MV-4-11 (cell line): ENCODE measurements around the gene KIF16B.
A peak's percentile ranks its signal among the peaks of the same experiment; 100 is the strongest.
"Not testable (repeated sequence)": the region's sequence is repeated elsewhere in the genome, so short reads cannot be mapped to it uniquely, and the experiment has no call there.

ENCODE experiments used
- DNase-seq: peaks from one replicate; lab custom pipeline; 2025; lab: John Stamatoyannopoulos, UW

KIF16B gene, protein sequence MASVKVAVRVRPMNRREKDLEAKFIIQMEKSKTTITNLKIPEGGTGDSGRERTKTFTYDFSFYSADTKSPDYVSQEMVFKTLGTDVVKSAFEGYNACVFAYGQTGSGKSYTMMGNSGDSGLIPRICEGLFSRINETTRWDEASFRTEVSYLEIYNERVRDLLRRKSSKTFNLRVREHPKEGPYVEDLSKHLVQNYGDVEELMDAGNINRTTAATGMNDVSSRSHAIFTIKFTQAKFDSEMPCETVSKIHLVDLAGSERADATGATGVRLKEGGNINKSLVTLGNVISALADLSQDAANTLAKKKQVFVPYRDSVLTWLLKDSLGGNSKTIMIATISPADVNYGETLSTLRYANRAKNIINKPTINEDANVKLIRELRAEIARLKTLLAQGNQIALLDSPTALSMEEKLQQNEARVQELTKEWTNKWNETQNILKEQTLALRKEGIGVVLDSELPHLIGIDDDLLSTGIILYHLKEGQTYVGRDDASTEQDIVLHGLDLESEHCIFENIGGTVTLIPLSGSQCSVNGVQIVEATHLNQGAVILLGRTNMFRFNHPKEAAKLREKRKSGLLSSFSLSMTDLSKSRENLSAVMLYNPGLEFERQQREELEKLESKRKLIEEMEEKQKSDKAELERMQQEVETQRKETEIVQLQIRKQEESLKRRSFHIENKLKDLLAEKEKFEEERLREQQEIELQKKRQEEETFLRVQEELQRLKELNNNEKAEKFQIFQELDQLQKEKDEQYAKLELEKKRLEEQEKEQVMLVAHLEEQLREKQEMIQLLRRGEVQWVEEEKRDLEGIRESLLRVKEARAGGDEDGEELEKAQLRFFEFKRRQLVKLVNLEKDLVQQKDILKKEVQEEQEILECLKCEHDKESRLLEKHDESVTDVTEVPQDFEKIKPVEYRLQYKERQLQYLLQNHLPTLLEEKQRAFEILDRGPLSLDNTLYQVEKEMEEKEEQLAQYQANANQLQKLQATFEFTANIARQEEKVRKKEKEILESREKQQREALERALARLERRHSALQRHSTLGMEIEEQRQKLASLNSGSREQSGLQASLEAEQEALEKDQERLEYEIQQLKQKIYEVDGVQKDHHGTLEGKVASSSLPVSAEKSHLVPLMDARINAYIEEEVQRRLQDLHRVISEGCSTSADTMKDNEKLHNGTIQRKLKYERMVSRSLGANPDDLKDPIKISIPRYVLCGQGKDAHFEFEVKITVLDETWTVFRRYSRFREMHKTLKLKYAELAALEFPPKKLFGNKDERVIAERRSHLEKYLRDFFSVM (N-terminal part only)

DNA sequence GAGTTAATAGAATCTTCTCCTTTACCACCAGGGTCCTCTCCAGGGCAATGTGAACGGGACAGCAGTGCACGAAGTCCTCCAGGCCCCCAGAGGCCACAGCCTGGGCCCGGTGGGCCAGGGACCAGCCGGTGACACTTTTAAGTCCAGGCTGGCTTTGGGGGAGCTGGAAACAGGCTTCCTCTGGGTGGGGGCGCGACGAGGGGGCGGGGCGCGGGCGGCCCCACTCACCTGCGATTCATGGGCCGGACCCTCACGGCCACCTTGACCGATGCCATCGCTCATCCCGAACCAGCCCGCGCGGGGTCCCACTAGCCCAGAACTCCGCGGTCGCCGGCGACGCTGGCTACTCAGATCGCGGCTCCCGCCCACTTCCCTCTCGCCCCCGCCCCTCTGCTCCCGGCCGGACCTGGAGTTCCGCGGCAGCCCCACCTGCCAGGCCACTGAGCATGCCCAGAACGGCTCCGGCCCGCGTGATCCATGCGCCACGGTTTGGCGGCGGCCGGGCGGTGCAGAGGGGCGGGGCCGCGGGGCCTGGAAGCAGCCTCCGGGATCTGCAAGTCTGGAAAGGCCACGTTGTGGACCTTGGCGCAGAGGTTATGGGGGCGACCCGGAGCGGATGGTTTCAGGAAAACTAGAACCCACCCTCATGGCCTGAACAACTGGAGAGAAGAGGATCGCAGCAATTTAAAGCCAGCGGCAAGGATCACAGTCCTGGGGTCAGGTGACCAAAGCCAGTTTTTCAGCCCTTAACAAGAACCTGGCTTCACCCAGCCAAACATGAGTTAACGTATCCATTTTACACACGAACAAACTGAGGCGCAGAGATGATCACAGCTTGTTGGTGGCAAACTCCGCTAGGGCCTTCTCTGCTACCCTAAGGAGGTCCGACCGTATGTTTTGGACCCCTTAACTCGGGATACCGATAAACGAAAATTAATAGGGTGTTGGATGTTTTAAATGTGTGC, at the start of gene KIF16B:
KIF16B (minus strand) TSS at position 448 of the 965 bp plus-strand sequence; CDS start at position 275, 173 bp downstream.
- DNase-seq = peak; percentile 72

DNA sequence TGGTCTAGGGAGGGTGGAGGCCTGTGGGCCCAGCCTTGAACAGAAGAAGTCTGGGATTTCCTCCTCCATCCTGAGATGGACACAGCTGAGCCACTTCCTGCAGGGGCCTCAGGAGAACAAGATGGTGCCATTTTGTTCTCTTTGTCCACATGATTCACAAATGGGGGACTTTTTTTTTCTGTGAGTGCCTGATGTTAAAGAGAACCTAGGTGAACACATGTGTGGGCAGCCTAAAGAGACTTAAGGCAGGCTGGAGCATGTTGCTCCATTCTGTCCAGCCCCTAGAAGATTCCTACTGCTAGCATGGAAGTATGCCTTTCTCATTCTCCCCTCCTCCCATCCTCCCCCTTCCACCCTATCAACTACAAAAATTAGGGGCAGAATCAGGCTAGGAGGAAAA, 49.3 kb upstream of the KIF16B start:
- DNase-seq = no peak

DNA sequence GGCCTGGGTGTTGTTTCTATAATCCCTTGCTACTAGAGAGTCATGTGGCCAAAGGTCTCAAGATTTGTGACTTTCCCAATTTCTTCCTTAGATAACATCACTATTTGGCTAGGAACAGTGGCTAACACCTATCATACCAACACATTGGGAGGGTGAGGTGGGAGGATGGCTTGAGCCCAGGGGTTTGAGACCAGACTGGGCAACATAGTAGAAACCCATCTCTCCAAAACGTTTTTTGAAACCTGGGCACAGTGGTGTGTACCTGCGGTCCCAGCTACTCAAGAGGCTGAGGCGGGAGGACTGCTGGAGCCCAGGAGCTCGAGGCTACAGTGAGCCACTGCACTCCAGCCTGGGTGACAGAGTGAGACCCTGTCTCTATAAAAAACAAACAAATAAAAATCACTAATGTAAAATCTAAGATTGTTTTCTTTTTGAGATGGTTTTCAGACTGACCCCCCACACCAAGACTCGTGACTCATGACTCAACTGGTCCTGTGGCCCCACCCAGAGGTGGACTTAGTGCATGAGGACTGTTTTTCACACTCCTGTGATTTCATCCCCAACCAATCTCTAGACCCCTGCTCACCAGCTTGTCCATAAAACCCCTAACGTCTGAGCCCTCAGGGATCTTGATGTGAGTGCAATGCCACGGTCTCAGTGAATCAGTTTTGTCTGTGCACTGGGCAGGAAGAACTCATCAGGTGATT, 48.3 kb upstream of the KIF16B start:
- DNase-seq = no peak

DNA sequence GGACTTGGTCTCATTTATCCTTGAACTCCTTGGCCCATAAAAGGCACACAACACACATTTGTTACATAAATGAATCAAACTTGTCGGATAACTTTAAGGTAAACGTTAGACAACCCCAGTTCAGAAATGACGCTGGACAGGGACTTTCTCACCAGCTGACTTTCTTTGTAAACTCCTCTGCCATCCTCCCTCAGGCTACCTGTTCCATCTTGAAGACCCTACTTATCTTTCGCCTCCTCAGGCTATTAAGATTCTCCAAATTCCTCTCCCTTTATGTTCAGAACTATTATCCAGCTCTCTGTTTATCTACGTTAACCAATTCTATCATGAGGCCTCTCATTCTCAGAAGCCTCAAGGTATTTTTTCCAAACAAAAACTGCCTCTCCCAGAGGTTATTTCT, 47.7 kb upstream of the KIF16B start:
- DNase-seq = no peak

DNA sequence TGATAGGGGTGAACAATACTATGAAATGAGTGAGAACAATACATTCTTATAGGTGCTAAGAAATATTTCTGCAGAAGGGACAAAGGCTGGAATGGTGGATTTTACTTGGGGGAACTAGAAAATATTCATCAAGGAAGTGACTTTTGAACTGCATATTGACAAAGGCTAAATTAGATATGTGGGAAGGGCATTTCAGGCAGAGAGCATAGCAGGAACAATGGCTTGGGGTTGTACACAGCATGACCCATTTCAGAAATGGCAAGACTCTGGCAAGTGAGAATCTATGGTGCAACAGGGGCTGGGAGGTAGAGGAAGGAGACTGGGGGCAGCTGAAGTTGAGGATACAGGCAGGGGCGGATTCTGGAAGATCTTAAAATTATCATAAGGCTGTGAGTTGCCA, 46.7 kb upstream of the KIF16B start:
- DNase-seq = no peak

DNA sequence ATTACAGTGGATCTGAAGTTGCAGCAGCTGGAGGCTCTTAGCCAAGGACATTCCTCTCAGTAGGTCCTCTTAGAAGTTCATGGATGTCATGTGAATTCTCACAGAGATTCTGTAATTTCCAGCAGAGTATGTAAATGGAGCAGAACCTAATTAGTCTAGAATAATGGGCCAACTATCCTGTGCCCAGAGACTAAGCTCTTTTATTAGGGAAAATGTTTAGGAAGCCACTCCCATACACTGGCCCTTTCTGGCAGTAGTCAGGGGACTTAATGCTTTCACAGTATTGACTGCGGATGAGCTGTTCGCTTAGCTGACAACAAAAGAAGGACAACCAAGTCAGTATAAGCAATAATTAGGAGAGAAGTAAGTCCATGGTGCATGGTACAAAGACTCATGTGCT, 43.8 kb upstream of the KIF16B start:
- DNase-seq = no peak

DNA sequence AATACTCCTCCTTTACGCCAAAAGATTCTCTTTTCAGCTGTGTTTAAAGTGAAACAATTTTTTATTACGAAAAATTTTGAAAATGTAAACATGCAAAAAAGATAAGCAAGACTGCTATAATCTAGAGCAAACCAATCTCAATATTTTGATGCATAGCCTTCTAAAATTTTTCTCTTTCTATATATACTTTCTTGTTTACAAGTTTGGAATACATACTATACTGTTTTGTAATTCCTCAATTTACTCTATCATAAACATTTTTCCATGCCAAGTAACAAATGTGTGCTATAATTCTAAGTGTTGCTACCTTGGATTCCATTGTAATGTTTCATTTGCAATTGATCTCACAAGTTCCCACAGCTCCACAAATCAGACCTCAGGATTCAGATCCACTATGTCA, 43.1 kb upstream of the KIF16B start:
- no peak for DNase-seq

DNA sequence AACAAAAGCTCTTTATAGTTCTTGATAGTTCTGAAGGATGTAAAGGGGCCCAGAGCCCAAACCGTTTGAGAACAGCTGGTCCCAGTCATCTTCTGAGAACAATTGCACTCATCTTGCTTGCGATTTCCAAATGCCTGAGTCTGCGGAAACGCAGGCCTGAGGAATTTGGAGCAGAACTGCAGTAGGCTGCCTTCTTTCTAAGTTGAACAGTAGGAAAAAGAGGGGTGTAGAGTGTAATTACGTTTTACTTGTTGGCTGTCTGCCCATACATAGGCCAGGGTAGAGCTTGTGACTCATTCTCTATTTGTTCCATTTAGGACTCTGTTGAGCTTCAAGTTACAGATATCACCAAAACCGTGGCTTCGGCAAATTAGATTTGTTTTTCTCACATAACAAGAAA, 42.0 kb upstream of the KIF16B start:
- DNase-seq = no peak

DNA sequence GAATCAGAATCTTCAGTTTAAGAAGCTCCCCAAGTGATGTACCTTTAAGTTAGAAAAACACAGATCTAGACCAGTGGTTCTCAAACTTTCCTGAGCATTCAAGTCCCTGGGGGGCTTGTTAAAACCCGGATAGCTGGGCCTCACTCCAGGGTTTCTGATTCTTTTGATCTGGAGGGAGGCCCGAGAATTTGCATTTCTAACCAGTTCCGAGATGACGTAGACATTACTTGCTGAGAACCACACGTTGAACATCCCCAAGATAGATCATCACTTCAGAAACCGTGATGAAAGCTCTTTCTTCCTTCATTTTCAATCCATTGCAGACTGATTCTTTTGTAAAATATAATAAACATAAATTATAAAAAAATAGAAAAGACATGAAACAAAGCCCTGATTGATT, 40.7 kb upstream of the KIF16B start:
- DNase-seq = no peak

DNA sequence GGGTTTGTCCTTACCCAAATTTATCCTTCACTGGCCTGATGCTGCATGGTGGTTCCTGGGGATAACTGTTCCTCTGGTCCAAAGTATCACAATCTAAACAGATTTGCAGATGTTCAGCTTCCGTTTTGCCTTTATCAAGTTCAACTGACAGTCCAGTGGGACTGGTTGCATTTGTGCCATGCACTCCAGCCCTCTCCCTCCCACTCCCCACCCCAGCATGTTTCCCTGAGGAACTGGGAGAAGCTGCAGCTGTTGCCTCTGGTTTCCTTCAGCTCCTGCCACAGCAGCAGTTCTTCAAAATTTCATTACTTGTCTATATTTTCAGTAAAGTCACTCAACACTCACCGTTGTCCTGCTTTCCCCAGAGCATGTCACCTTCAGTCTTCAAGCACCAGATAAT, 39.5 kb upstream of the KIF16B start:
- no peak for DNase-seq

DNA sequence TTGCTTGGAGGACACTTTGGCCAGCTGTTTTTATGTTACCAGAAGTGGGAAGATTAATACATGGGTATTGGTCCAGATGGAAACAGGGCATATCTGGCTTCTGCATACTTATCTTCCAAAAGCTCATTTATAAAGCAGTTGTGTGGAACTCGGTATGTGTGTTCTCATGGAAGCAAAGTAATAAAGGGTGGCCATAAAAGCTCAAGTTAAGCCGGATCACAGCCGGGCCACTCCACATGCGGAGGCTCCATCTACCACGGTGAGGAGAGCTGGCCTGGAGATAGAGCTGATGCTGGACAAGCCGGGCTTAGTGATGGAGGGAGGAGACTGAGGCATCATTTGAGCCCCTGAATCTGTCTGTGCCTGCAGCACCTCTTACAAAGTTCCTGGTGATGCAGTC, 38.6 kb upstream of the KIF16B start:
- no peak for DNase-seq

DNA sequence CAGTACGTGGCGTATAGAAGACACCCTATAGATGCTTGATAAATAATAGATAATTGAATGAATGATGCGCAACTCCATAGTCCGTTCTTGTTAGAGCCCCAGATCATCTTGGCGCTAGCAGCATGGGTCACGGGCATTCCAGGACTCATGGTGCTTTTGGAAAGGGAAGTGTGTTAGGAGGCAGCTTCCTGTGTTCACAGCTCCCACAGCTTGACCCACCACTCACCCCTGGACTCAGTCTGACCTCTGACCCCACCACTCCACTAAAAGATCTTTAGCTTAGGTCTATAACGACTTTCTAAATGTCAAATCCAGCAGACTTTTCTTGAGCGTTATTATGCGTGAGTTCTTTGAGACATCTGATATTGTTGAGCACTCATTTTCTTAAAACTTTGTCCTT, 35.8 kb upstream of the KIF16B start:
- DNase-seq = no peak

DNA sequence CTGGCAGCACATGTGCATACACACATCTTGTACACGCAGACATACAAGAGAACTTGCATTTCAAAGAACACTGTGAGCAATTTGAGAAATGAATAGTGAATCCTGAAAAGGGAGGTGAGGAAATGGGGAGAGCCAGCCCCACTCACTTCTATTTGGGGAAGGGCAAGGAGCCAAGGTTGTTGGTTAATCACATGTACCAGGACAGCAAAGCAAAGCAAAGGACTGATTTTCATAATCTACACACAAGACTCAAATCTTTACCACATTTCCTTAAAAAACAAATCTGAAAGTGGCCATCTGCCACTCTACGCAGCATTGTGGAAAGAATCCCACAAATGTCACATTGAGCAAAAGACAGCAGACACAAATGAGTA, 35.0 kb upstream of the KIF16B start:
- DNase-seq = no peak

DNA sequence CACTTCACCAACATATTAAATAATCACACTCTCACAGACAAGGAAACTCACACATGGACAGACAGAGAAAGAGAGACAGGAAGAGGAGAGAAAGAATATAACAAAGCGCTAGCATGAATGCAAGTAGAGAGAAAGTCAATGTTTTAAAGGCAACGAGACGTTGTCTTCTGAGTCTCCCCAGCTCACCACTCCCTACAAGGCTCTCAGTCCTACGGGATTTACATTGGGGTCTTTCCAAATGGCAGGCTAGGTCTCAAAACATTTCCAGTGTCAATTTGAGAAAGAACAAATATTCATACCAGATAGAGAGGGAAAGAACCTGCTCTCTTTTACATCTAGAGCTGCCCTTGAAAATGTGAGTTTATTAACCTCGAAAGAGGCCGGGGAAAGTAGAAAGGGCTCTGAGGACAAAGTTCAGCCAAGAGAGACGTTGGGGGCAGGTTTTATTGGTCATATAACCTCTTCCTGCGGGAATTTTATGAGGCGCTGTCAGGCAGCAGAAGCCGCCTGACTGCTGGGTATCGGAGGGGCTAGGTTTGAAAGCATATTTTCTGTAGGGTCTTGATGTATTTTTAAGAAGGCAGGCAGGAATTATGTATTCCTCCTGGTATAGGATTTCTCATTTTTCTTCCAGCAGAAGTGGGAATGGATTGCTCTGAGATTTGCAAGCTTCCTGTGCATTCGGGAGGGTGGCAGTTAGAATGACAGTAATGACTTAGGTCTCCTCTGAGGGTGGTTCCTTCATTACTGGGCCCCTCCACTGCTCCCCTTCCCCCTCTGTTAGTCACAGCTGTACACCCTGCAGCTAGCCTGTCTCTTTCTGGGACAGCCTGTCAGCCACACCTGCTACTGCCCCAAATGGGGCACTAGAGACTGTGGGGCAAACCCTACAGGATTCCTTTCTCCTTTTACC, 34.4 kb upstream of the KIF16B start:
- no peak for DNase-seq

DNA sequence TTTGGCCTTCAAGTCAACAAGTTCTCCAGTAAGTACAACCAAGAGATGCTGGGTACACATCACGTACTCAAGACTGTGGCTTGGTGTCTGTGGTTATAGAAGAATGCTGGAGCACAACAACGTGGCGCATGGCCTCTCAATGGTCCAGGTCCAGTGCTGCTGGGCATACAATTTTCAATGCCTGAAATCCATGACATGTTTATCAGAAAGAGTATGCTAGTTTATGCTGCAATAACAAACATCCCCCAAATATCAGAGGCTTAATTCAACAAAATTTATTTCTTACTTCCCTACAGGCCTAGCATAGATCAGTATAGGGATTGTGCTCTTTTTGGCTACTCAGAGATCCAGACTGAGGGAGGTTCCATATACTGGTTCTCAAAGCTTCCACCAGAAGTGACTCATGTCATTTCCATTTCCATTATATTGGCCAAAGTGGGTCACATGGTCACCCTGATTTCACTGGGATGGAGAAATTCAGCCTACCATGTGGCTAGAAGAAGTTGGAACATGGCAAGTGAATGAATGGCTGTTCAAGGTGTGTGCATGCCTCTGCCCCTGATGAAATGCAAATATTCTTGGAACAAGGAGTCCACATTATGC, 33.3 kb upstream of the KIF16B start:
- no peak for DNase-seq

DNA sequence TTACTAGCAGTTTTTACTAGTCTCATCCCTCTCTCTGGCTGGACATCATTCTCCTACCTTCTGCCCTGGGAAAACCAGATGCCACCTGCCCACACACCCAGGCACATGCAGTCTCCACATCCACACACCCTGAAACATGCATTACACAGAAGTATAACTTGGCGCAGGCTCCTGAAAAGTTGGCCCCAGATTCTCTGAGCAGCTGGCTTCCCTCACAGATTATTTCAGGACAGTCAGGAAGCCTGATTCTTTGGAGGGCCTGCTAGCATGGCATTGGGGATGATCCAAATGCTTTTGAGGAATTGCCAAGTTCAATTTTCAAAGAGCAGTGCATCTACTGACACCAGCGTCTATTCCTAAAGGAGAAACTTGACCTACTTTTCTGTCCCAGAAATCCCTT, 27.8 kb upstream of the KIF16B start:
- no peak for DNase-seq

DNA sequence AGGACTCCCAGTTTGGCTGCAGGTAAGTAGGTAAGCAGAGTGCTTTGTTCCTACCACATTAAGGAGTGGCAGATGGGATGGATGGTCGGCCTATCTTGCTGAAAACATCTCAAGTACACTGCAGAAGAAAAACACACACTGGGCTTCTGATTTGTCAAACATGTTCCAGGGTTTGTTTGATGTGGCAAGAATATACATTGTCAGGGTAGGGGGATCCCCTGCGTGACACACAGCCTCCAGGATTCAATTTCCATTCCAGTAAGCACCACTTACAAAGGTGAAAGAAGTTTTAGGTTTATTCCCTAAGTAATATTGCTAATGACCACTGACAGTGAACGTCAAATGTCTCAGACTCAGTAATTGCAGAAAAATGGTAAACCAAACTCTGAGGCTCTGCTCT, 26.0 kb upstream of the KIF16B start:
- DNase-seq = no peak

DNA sequence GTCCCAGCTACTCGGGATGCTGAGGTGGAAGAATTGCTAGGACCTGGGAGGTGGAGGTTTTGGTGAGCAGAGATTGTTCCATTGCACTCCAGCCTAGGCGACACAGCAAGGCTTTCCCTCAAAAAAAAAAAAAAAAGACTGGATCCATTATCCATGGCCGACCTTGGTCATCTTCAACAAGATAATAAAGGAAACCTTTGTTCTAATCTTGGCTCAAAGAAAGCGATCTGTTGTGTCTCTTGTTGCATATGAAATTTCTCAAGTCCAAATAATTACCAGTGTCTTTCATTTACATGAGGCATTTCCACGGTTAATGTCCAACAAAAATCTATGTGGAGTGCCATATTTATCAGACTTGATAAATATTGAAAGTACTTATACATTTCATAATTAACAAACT, 23.7 kb upstream of the KIF16B start:
- no peak for DNase-seq

DNA sequence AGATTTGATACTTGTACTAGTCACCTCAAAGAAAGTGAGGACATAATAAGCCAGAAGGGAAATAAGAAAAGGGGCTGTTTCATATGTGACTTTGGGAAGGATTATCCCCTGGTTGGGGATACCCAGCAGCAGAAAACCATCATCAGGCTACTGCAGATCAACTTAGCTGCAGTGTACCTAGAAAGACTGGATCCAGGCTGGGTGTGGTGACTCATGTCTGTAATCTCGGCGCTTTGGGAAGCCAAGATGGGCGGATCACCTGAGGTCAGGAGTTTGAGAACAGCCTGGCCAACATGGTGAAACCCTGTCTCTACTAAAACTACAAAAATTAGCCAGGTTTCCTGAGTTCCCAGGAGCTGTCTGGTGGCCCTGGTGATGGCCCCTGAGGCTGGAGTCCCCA, 23.2 kb upstream of the KIF16B start:
- DNase-seq = not testable (repeated sequence)
